ENCODE results near the gene TMEM163.

Gene TMEM163

DNA sequence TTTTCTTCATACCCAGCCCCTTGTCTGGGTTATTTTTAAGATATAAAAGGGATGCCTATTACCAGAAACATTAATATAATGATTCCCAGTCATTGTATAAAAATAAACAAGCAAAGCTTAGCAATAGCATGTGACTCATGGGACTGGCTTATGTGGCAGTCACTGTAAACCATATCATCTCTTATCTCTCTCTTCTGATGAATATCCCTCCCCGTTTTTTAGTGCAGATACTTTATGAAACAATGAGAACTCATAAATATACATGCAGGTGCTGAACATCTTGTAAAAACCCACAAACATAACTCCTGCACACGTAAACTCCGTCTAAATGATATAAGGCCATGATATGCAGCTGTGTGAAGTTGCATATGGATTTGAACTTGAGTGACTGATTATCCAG is 310.0 kb downstream of the TMEM163 start:
- DNase-seq (ENCODE audit: low spot score) = no peak

DNA sequence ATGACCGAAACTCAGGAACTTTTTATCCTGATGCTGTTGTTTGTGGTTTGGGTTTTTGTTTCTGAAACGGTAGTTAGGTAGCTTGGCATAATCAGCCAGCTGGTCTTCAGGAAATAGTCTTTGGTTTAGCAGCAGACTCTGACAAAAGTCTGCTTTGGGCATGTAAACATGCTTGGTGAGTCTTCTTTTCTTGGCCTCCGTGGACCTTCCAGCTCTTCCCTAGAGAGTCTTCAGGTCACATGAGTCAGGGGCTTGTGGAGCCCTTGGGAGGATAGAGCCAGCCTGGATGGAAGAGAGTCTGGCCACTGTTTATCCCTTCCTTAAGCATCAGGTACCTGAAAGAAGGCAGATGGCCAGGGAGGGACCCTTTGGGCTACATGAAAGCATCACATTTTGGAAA is 310.4 kb downstream of the TMEM163 start:
- no peak for DNase-seq (ENCODE audit: low spot score)

DNA sequence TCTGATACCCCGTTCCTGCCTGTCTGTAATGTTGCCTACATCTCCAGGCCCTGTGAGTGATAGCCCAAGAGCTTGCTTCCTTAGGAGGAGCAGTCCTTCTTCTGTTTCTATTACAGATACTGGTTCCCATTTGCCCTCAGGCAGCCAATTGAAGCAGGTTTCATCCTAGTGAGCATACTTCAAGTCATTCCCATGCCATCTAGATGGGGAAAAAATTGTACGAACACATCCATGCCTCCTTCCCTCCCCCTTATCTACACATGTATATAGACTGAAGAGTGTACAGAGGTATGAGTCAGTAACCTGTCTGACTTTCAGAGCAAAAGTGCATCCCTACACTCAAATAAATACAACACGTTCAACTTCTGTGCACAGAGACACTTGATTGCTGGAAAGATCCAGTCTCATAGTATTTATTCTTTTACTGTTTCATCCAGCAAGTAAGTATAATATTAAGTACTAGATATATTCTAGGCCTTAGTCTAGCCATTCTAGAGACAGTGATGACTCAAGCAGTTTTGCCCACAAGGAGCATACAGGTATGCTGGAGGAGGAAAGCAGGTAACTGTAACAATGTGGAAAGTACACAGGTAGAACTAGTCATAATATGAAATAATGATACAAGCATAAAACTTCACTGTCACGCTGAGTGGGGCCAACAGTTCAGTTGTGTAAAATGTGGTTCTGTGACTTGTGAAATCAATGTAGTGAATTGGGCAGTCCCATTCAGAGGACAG is 311.5 kb downstream of the TMEM163 start:
- no peak for DNase-seq (ENCODE audit: low spot score)

DNA sequence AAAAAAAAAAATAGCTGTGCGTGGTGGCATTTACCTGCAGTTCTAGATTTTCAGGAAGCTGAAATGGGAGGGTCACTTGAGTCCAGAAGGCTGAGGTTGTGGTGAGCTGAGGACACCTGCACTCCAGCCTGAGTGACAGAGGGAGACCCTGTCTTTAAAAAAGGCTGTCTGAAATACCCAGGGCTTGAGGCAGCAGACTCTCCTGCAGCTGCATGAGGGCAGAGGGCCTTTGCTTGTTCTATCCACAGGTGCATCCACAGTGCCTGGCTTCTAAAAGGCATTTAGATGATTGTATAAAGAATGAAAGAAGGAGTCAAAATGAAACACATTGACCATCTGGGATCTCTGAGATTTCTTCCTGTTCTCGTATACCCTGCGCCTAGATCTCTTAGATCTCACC is 312.1 kb downstream of the TMEM163 start:
- no peak for DNase-seq (ENCODE audit: low spot score)

DNA sequence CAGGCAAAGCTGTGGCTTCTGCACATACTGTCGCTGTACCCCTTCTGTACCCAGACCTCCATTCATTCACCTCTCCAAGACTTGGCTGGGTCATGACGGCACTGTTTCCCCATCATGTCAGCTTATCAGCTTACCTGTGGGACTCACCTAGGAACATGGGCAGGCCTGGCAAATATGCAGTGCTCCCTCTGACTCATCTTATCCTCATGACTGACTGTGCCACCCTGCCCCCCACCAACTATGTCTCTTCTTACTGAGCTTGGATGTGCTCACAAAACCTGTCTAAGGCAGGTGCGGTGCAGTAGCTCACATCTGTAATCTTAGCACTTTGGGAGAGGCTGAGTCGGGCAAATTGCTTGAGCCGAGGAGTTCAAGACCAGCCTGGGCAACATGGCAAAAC is 312.5 kb downstream of the TMEM163 start:
- DNase-seq (ENCODE audit: low spot score) = no peak

Data from hematopoietic multipotent progenitor cell treated with erythropoietin and hydrocortisone succinate and interleukin-3 and kit ligand, for 17 days (in vitro differentiated cells).